Astrocyte of the spinal cord (primary cell): ENCODE measurements around the gene PGM5.

ENCODE experiments used
- DNase-seq: peaks from one replicate; pipeline ENCODE4 v3.0.0; 2011; ENCODE audit warnings: low read depth, low spot score
- H3K4me3 ChIP-seq: 2 replicates; pipeline ENCODE4 v1.5.1; 2011; ENCODE audit warnings: low read depth, mild to moderate bottlenecking, low read length, moderate library complexity
- in situ Hi-C: cut with HindIII; loops from 2 replicates; pipeline ENCODE4 v1.10.0; 2017; ENCODE audit warnings: low sequenced_read_pairs
- TF ChIP-seq, protein P1 (sequence below): IDR thresholded peaks from 2 replicates; pipeline ENCODE4 v1.5.1; 2012; ENCODE audit warnings: low read depth, mild to moderate bottlenecking, low read length, inconsistent platforms

PGM5 gene

DNA sequence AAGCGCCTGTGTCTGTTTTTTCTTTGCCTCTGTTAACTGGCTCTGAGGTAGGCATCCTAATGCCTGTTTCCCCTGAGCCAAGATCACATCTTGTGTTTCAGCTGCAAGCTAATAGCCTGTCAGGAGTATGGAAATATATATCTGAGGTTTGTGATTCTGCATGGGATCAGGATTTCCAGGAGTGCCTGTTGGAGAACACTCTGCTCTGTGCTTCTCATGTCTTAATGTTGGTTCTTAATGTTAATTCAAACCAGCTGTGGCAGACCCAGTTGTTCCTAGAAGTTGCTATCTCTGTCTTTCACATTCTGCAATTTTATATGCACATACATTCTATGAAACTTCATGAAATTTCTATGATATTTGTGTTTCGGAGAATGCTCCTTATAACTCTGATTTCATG, 72.1 kb downstream of the PGM5 start:
- in situ Hi-C loops = no loop called here
- no peak overlapping the region for H3K4me3 ChIP-seq
- TF ChIP-seq, protein P1, sequence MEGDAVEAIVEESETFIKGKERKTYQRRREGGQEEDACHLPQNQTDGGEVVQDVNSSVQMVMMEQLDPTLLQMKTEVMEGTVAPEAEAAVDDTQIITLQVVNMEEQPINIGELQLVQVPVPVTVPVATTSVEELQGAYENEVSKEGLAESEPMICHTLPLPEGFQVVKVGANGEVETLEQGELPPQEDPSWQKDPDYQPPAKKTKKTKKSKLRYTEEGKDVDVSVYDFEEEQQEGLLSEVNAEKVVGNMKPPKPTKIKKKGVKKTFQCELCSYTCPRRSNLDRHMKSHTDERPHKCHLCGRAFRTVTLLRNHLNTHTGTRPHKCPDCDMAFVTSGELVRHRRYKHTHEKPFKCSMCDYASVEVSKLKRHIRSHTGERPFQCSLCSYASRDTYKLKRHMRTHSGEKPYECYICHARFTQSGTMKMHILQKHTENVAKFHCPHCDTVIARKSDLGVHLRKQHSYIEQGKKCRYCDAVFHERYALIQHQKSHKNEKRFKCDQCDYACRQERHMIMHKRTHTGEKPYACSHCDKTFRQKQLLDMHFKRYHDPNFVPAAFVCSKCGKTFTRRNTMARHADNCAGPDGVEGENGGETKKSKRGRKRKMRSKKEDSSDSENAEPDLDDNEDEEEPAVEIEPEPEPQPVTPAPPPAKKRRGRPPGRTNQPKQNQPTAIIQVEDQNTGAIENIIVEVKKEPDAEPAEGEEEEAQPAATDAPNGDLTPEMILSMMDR = no peak
- no peak for DNase-seq

- no peak for DNase-seq
- in situ Hi-C loops = no loop called here
- TF ChIP-seq, protein P1 = no peak
- H3K4me3 ChIP-seq = no peak overlapping the region
Observed at GRCh38 chr9:68429631-68430030, 73.2 kb downstream of the PGM5 start.

GRCh38 chr9:68431307-68431706, 74.9 kb downstream of the PGM5 start:
- no peak for DNase-seq
- TF ChIP-seq, protein P1 = no peak
- H3K4me3 ChIP-seq = no peak overlapping the region
- in situ Hi-C loops = no loop called here

- H3K4me3 ChIP-seq = no peak overlapping the region
- TF ChIP-seq, protein P1 = no peak
- in situ Hi-C loops = no loop called here
- DNase-seq = no peak
Observed at GRCh38 chr9:68433531-68434110, 77.2 kb downstream of the PGM5 start.

GRCh38 chr9:68437785-68438184, 81.4 kb downstream of the PGM5 start:
- DNase-seq = no peak
- TF ChIP-seq, protein P1 = no peak
- in situ Hi-C loops = no loop called here
- H3K4me3 ChIP-seq = no peak overlapping the region

- TF ChIP-seq, protein P1 = no peak
- no peak overlapping the region for H3K4me3 ChIP-seq
- no peak for DNase-seq
- in situ Hi-C loops = no loop called here
Observed at GRCh38 chr9:68443624-68444023, 87.2 kb downstream of the PGM5 start.

DNA sequence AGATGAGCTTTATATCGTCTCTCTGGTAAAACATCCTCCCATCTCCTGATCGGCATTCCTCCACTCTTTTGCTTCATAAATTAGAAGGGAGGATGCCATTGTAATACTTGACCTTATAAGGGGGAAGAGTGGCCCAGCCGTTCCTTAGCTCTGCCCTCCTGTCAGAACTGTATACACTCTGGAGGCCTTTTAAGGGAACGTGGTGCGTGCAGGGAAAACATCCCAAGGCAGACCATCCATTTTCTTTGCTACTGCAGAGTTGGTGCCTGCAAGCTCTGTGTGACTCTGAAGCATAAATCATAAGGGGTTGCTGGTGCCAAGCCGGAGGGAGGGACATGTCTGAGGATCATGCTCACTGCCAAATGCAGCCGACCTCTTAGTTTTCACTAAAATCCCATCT, 90.4 kb downstream of the PGM5 start:
- in situ Hi-C loops = no loop called here
- TF ChIP-seq, protein P1 = no peak
- H3K4me3 ChIP-seq = no peak overlapping the region
- DNase-seq = no peak
